Peyer's patch (tissue), 4 donors: ENCODE data around the gene TTC36.

Experiments used
- POLR2A ChIP-seq, 2 donors: fragments of 450-650 bp; IDR thresholded peaks; one replicate each; pipeline ENCODE4 v1.5.1; 2017; ENCODE audit warnings: antibody characterized with exemption in 2 of 2, mild to moderate bottlenecking in 2 of 2, moderate library complexity in 2 of 2
- TF ChIP-seq, protein P1 (sequence below), 6 experiments: fragments of 450-650 bp in 4 of 6; fragments of 200-600 bp in 2 of 6; sonication (generic) in 1 of 6; IDR thresholded peaks; one replicate each; pipeline ENCODE4 v1.5.1; 2017 to 2019; ENCODE audit warnings: antibody characterized with exemption in 6 of 6, mild to moderate bottlenecking in 3 of 6, moderate library complexity in 1 of 6

DNA sequence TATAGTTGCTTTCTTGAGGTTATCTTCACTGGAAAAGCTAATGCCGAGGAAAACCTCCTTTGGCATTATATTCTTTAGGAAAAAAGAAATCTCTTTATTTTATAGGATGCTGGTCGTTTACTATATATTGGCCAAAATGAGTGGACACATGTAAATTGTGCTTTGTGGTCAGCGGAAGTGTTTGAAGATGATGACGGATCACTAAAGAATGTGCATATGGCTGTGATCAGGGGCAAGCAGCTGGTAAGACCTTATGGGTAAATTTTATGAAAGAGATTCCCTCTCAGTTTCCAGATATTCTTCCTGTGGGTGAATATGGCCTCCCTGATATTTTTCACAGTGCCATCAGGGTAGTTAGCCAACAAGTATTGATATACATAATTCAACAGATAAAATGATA is 29.4 kb upstream of the TTC36 start:
- TF ChIP-seq, protein P1, sequence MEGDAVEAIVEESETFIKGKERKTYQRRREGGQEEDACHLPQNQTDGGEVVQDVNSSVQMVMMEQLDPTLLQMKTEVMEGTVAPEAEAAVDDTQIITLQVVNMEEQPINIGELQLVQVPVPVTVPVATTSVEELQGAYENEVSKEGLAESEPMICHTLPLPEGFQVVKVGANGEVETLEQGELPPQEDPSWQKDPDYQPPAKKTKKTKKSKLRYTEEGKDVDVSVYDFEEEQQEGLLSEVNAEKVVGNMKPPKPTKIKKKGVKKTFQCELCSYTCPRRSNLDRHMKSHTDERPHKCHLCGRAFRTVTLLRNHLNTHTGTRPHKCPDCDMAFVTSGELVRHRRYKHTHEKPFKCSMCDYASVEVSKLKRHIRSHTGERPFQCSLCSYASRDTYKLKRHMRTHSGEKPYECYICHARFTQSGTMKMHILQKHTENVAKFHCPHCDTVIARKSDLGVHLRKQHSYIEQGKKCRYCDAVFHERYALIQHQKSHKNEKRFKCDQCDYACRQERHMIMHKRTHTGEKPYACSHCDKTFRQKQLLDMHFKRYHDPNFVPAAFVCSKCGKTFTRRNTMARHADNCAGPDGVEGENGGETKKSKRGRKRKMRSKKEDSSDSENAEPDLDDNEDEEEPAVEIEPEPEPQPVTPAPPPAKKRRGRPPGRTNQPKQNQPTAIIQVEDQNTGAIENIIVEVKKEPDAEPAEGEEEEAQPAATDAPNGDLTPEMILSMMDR (IDR thresholded peaks at IDR 0.05), result no peak
- no peak for TF ChIP-seq POLR2A (IDR thresholded peaks at IDR 0.05)
